Activated naive CD4-positive, alpha-beta T cell (primary cell): ENCODE results near the gene ELOB.
A peak's percentile ranks its signal among the peaks of the same experiment; 100 is the strongest.

Source experiments
- DNase-seq, 4 experiments: peaks; one replicate each; lab custom pipeline; 2025; lab: John Stamatoyannopoulos, UW

The ELOB gene

GRCh38 chr16:2777231-2777902 lies at the start of gene ELOB:
Gene ELOB, minus strand, starts transcription at chr16:2777280. Its CDS starts 41 bp downstream, at chr16:2777239.
- peak; percentile 73 to 92 (median 81) for DNase-seq

GRCh38 chr16:2825906-2826305 lies 48.8 kb upstream of the ELOB start:
- no peak for DNase-seq

GRCh38 chr16:2825049-2825742 lies 48.1 kb upstream of the ELOB start:
- no peak for DNase-seq

GRCh38 chr16:2824626-2825025 lies 47.5 kb upstream of the ELOB start:
- DNase-seq: no peak

- DNase-seq: no peak
These were observed 45.4 kb upstream of the ELOB start for GRCh38 chr16:2822496-2822895.

- DNase-seq: no peak
These were observed 45.0 kb upstream of the ELOB start for GRCh38 chr16:2822158-2822495.

GRCh38 chr16:2821487-2822157 lies 44.5 kb upstream of the ELOB start:
- DNase-seq: no peak

GRCh38 chr16:2820836-2821486 lies 43.9 kb upstream of the ELOB start:
- no peak for DNase-seq

- DNase-seq: no peak
These were observed 43.1 kb upstream of the ELOB start for GRCh38 chr16:2819939-2820835.

GRCh38 chr16:2819179-2819938 lies 42.3 kb upstream of the ELOB start:
- DNase-seq: no peak

- DNase-seq: no peak
These were observed 41.3 kb upstream of the ELOB start for GRCh38 chr16:2818272-2818876.

GRCh38 chr16:2817340-2818271 lies 40.5 kb upstream of the ELOB start:
- no peak for DNase-seq

GRCh38 chr16:2816751-2817339 lies 39.8 kb upstream of the ELOB start, which contains the start of gene PRSS21:
Gene PRSS21, plus strand, starts transcription at chr16:2817237. Its CDS starts 32 bp downstream, at chr16:2817269.
- peak in 1 of 4 experiments; percentile 15 for DNase-seq

- DNase-seq: no peak
These were observed 38.3 kb upstream of the ELOB start for GRCh38 chr16:2815299-2815771.

GRCh38 chr16:2814551-2815298 lies 37.6 kb upstream of the ELOB start:
- no peak for DNase-seq

- DNase-seq: no peak
These were observed 36.7 kb upstream of the ELOB start for GRCh38 chr16:2813771-2814221.

- no peak for DNase-seq
These were observed 34.8 kb upstream of the ELOB start for GRCh38 chr16:2811703-2812471.
